ENCODE measurements around the gene HSPG2.

The HSPG2 gene

GRCh38 chr1:21859669-21860179, 77.4 kb downstream of the HSPG2 start:
- no peak for DNase-seq

GRCh38 chr1:21857840-21858670, 79.1 kb downstream of the HSPG2 start:
- no peak for DNase-seq

DNA sequence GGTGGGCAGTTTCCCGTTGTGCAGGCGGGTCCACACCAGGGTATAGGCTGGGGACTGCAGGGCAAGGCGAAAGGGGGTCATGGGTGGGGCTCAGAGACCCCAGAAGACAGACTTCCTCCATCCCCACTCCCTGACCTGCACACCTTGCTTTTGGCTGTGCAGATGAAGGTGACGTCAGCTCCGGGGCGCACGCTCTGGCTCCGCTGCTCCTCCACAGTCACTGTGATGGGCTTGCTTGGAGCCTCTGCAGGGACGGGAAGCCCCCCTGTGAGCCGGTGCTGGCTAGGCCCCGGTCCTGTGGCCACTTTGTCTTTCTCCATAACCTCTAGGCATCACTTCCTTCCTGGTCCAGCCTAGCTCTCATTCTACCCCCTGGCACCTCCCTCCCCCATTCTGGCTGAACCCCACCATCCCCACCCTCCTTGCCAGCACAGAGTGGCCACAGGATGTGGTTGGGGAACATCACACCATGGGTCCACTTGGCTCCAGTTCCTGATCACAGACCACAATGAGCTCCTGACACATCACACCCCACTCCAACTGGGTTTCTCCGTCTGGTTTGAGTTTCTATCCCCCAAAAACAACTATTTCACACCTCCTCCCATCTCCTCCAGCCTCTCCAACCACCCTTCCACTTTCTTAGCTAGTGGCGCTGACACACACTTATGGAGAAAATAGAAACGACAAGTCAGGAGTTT, 79.8 kb downstream of the HSPG2 start:
- DNase-seq = no peak

GRCh38 chr1:21855257-21856096, 81.6 kb downstream of the HSPG2 start:
- DNase-seq = no peak

GRCh38 chr1:21854751-21855131, 82.4 kb downstream of the HSPG2 start:
- DNase-seq = no peak

DNA sequence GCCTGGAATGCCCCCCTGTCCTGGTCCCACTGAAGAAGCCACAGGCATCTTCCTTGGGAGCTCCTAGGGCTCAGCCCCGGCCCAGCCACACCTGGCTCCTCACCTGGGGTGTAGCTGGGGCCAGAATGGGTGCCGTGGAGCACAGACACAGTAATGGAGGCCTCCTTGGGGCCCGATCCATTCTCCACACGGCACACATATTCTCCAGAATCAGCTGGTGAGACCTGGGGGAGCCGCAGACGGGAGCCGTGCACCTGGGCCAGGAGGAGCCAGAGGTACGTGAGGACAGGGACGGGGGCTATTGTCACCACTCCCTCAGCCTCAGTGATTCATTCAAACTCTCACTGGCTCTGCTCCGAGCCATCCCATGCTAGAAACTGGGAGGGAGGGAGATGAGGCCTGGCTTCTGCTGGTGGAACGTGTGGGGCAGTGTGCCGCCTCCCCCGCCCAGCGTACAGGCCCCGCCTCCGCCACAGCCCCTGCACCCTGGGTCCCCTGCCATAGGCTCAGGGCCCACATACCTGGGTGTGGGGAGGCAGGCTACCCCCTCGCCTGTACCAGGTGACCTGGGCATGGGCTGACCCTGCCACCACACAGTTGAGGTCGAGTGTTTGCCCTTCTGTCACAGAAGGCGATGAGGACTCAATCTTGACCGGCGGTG, 82.9 kb downstream of the HSPG2 start:
- DNase-seq = no peak

DNA sequence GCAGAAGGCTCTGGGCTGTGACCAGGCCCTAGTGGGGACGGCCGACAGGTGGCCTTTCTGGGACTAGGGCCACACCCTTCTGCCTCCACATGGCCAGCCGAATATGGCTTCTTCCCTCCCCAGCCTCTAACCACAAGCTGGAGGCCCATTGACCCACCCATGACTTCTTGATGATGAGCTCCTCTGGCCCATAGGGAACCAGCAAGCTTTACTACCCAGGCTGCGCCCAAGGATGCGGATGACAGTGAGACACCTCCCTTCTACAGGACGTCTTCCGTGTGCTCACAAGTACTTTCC, 84.0 kb downstream of the HSPG2 start:
- DNase-seq = no peak

GRCh38 chr1:21852282-21853130, 84.6 kb downstream of the HSPG2 start:
- no peak for DNase-seq

GRCh38 chr1:21851430-21852250, 85.5 kb downstream of the HSPG2 start:
- no peak for DNase-seq

GRCh38 chr1:21849909-21850576, 87.1 kb downstream of the HSPG2 start:
- DNase-seq = no peak

DNA sequence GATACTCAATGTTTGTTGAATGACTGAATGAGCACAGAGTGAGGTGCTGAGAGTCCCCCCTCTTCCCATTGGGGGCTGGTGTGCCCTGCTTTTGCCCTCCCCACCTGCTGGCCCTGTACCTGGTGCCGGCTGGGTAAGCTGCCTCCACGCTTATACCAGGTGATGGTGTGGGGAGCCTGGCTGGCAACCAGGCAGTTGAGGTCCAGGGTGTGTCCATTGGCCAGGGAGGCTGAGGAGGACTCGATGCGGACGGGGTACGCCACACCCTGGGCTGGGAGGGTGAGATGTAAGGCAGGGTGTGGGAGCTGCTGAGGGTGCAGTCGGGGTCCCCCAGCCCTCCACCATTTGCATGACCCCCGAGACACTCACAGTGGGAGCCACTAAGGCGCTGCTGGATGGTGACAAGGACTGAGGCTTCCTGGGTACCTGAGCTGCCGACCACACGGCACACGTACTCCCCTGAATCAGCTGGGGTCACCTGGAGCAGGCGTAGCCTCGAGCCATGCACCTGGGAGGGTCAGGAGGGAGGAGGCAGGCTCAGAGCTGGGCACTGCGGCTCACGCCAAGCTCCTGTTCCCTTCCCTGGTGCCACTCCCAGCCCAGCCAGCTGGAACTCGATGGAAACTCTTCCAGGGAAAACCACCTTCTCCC, 88.5 kb downstream of the HSPG2 start:
- no peak for DNase-seq

- no peak for DNase-seq
These were observed 89.6 kb downstream of the HSPG2 start for GRCh38 chr1:21847223-21848205.

GRCh38 chr1:21845646-21846641, 91.2 kb downstream of the HSPG2 start:
- DNase-seq = no peak

- DNase-seq = no peak
These were observed 93.1 kb downstream of the HSPG2 start for GRCh38 chr1:21843996-21844395.

- no peak for DNase-seq
These were observed 93.9 kb downstream of the HSPG2 start for GRCh38 chr1:21843208-21843607.

GRCh38 chr1:21842606-21843162, 94.4 kb downstream of the HSPG2 start:
- no peak for DNase-seq
